OCI-M2 (cell line): ENCODE measurements around the gene CRNKL1.

Experiments used
- DNase-seq: peaks from one replicate; lab custom pipeline; 2025; ENCODE audit not compliant: unreplicated experiment; lab: John Stamatoyannopoulos, UW

CRNKL1 gene

GRCh38 chr20:20052074-20052970 lies at the start of gene CRNKL1, which contains the start of gene CFAP61:
Gene CRNKL1, minus strand, starts transcription at chr20:20052466. Its CDS starts 124 bp downstream, at chr20:20052342.
Gene CFAP61, plus strand, starts transcription at chr20:20052532. Its CDS starts 4,122 bp downstream, at chr20:20056654.
- DNase-seq, result peak; percentile 96

- DNase-seq, result no peak
Observed at GRCh38 chr20:20100881-20101280, 48.6 kb upstream of the CRNKL1 start.

- no peak for DNase-seq
Observed at GRCh38 chr20:20096421-20096820, 44.2 kb upstream of the CRNKL1 start.

- no peak for DNase-seq
Observed at GRCh38 chr20:20095114-20095872, 43.0 kb upstream of the CRNKL1 start.

GRCh38 chr20:20094410-20094809 lies 42.1 kb upstream of the CRNKL1 start:
- DNase-seq, result no peak

- DNase-seq, result no peak
Observed at GRCh38 chr20:20092827-20093226, 40.6 kb upstream of the CRNKL1 start.

GRCh38 chr20:20089939-20090338 lies 37.7 kb upstream of the CRNKL1 start:
- DNase-seq, result no peak

GRCh38 chr20:20089018-20089417 lies 36.8 kb upstream of the CRNKL1 start:
- no peak for DNase-seq

GRCh38 chr20:20085812-20086211 lies 33.5 kb upstream of the CRNKL1 start:
- no peak for DNase-seq

- DNase-seq, result no peak
Observed at GRCh38 chr20:20085071-20085470, 32.8 kb upstream of the CRNKL1 start.

- no peak for DNase-seq
Observed at GRCh38 chr20:20084296-20084752, 32.1 kb upstream of the CRNKL1 start.

- DNase-seq, result peak; percentile 23
Observed at GRCh38 chr20:20083807-20084206, 31.5 kb upstream of the CRNKL1 start.

GRCh38 chr20:20079102-20079784 lies 27.0 kb upstream of the CRNKL1 start:
- no peak for DNase-seq

- DNase-seq, result no peak
Observed at GRCh38 chr20:20078041-20078440, 25.8 kb upstream of the CRNKL1 start.

- DNase-seq, result no peak
Observed at GRCh38 chr20:20076297-20077065, 24.2 kb upstream of the CRNKL1 start.

- no peak for DNase-seq
Observed at GRCh38 chr20:20075032-20075431, 22.8 kb upstream of the CRNKL1 start.

GRCh38 chr20:20073801-20074371 lies 21.6 kb upstream of the CRNKL1 start:
- no peak for DNase-seq

- no peak for DNase-seq
Observed at GRCh38 chr20:20070871-20071726, 18.8 kb upstream of the CRNKL1 start.

GRCh38 chr20:20065361-20065760 lies 13.1 kb upstream of the CRNKL1 start:
- no peak for DNase-seq
